GM04504 (cell line): ENCODE measurements around the gene TSEN2.

Experiments used
- DNase-seq: peaks from one replicate; pipeline ENCODE4 v3.0.0-alpha.2; 2012; ENCODE audit warnings: low read depth

The TSEN2 gene

GRCh38 chr3:12556690-12557472 lies 72.6 kb downstream of the TSEN2 start, which contains the start of gene MKRN2:
TSS of gene MKRN2 (plus strand) at chr3:12557087. CDS start at chr3:12557151, 64 bp downstream.
- DNase-seq: peak; percentile 72

GRCh38 chr3:12557473-12558100 lies 73.3 kb downstream of the TSEN2 start:
- DNase-seq: no peak

GRCh38 chr3:12558706-12559105 lies 74.4 kb downstream of the TSEN2 start:
- DNase-seq: no peak

DNA sequence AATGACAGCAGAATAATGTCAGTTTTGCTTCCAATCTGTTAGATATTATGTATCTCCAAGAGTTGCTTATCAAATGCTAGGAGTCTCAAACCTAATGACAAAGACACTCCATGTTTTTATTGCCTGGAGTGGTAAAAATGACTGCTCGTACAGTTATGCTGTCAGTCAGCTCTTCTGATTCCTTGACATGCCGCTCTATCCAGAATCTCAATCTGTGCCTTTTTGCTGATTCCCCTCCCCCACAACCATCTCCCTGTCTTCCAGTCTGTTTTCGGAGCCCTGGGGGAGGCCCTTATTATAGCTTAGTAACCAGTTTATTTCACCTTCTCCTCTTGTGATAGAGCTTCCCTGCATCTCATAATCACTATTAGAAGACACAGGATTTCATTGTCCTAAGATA lies 75.2 kb downstream of the TSEN2 start:
- no peak for DNase-seq

- DNase-seq: no peak
Measured at GRCh38 chr3:12560505-12561190, 76.4 kb downstream of the TSEN2 start.

DNA sequence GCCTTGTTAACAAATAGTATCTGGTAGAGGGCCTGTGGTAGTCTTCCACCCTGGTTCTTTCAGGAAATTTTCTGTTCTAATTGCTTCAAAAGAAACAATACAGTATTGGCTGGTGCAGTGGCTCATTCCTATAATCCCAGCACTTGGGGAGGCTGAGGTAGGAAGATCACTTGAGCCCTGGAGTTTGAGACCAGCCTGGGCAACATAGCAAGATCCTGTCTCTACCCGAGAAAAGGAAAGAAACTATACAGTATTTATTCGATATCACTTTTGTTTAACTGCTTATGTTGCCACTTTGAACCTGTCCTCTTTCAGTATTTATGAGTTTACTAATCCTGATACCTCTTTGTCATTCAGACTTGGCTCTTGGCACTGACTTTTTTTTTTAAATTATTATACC lies 77.1 kb downstream of the TSEN2 start:
- no peak for DNase-seq

- no peak for DNase-seq
Measured at GRCh38 chr3:12562451-12562850, 78.2 kb downstream of the TSEN2 start.

DNA sequence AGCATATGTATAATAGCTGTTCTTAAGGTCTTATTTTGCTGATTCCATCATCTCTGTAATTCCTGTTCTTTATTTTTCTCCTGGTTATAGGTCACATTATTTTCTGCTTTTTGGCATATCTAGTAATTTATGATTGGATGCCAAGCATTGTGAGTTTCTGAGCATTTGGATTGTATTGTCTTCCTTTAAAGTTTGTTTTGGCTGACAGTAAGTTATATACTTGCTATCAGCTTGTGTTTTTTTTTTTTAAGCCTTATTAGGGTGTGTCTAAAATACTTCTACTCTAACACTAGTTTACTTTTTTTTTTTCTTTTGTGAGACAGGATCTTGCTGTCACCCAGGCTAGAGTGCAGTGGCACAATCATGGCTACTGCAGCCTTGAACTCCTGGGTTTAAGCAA lies 82.7 kb downstream of the TSEN2 start:
- DNase-seq: no peak

GRCh38 chr3:12568747-12569146 lies 84.5 kb downstream of the TSEN2 start:
- no peak for DNase-seq

- no peak for DNase-seq
Measured at GRCh38 chr3:12569836-12570235, 85.6 kb downstream of the TSEN2 start.

DNA sequence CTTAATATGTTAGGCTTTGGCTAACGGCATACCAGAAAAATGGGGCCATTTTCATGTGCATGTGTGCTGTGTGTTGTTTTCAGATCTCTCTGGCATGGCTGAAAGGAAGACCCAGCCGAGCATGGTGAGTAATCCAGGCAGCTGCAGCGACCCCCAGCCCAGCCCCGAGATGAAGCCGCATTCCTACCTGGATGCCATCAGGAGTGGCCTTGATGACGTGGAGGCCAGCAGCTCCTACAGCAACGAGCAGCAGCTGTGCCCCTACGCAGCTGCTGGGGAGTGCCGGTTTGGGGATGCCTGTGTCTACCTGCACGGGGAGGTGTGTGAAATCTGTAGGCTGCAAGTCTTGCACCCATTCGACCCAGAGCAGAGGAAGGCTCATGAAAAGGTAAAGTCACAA lies 87.7 kb downstream of the TSEN2 start:
- DNase-seq: no peak

GRCh38 chr3:12574131-12574530 lies 89.9 kb downstream of the TSEN2 start:
- DNase-seq: no peak

- no peak for DNase-seq
Measured at GRCh38 chr3:12574661-12575060, 90.4 kb downstream of the TSEN2 start.

DNA sequence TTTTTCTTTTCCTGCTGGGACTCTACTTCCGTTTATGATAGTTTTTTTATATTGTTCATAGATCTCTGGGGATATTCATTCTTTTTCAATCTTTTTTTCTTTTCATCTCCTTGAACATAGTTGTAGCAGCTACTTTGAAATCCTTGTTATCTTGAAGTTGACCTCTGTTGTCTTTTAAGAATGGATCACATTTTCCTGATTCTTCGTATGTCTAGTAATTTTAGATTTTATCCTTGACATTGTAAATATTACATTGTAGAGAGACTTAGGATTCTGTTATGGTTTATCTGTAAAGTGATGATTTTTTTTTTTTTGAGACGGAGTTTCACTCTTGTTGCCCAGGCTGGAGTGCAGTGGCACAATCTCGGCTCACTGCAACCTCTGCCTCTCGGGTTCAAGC lies 93.1 kb downstream of the TSEN2 start:
- DNase-seq: no peak

DNA sequence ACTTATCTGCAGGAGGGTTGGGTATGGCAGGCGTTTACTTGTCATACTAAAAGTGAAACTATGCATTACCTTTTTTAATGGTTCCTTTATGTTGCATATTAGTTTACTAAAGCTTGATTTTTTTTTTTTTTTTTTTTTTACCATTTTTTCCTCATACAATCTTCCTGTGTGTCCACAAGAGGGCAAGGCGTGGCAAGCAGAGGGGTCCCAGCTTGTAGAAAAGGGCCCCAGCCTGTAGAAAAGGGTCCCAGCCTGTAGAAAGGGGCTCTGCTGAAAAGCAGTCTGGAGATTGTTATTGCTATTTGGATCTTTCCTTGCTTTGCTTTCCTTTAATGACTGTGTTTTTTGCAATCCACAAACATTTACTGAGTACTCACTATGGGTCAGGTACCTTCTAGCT lies 94.5 kb downstream of the TSEN2 start:
- DNase-seq: no peak

- DNase-seq: no peak
Measured at GRCh38 chr3:12579456-12579855, 95.2 kb downstream of the TSEN2 start.

- DNase-seq: no peak
Measured at GRCh38 chr3:12579905-12580304, 95.6 kb downstream of the TSEN2 start.

- no peak for DNase-seq
Measured at GRCh38 chr3:12582730-12583129, 98.5 kb downstream of the TSEN2 start.
